ENCODE results near the gene C9orf85. TPM values are rescaled to one million over a fixed set of nuclear protein-coding genes. Genes with fewer than 3 reads are reported as not detected.
A peak's percentile ranks its signal among the peaks of the same experiment; 100 is the strongest.

C9orf85 gene
- polyA plus RNA-seq (2011; rRNA removed) (16.1 and 19.1 TPM in 2 replicates), polyA minus RNA-seq (2011; rRNA and poly(A)+ RNA removed) (5.2 and 7.3 TPM in 2 replicates)

GRCh38 chr9:71911061-71911907 is at the start of gene C9orf85, which contains the start of gene ABHD17B:
TSS of gene C9orf85 (plus strand) at chr9:71911639. CDS start at chr9:71911735, 96 bp downstream.
TSS of gene ABHD17B (minus strand) at chr9:71911193. CDS start at chr9:71875080, 36,113 bp downstream.
- peak; percentile 99 for DNase-seq (ENCODE audit: low read depth)
- ChIA-PET POLR2A (interaction anchor here (0.6 to 1.1 kb wide), 4 partner anchors 9 to 454 kb away, joined by 3 to 4 read pairs (median 4); no protein-coding TSS in a partner anchor), CTCF (interaction anchor here (0.6 to 0.8 kb wide), 2 partner anchors 50 to 113 kb away, joined by 3 to 7 read pairs; no protein-coding TSS in a partner anchor)
- TF ChIP-seq CTCF (IDR thresholded peaks at IDR 0.05; ENCODE audit: insufficient read depth, low read depth, low read length), result no peak
- H3K4me3 ChIP-seq (ENCODE audit: low read depth, low read length), result peak within 1 kb of the TSS; percentile 91
- no peaks in the 10 kb centered on the region for H3K36me3 ChIP-seq (ENCODE audit: control insufficient read depth, insufficient read depth, low read length)
- H3K27me3 ChIP-seq (ENCODE audit: control insufficient read depth, insufficient read depth, low read length), result no peaks in the 10 kb centered on the region

GRCh38 chr9:71863631-71864030 is 47.8 kb upstream of the C9orf85 start:
- no peak for TF ChIP-seq CTCF (IDR thresholded peaks at IDR 0.05; ENCODE audit: insufficient read depth, low read depth, low read length)
- Histone ChIP-seq H3K4me3 (ENCODE audit: low read depth, low read length) (no peak overlapping the region), H3K36me3 (ENCODE audit: control insufficient read depth, insufficient read depth, low read length) (no peaks in the 10 kb centered on the region), H3K27me3 (ENCODE audit: control insufficient read depth, insufficient read depth, low read length) (no peaks in the 10 kb centered on the region)
- no peak for DNase-seq (ENCODE audit: low read depth)
- CTCF ChIA-PET, result interaction anchor here (0.7 to 1.1 kb wide), 2 partner anchors 44 to 103 kb away, joined by 3 read pairs; no protein-coding TSS in a partner anchor
- POLR2A ChIA-PET, result no interaction called here

GRCh38 chr9:71875345-71875744 is 36.1 kb upstream of the C9orf85 start:
- Histone ChIP-seq H3K27me3 (ENCODE audit: control insufficient read depth, insufficient read depth, low read length) (no peaks in the 10 kb centered on the region), H3K4me3 (ENCODE audit: low read depth, low read length) (no peak overlapping the region), H3K36me3 (ENCODE audit: control insufficient read depth, insufficient read depth, low read length) (peaks cover 1% of the 10 kb centered on the region; the same call in 1 of the 2 replicates)
- DNase-seq (ENCODE audit: low read depth), result no peak
- CTCF ChIA-PET, result interaction anchor here (0.6 kb wide), 1 partner anchor 52 kb away, joined by 4 read pairs; no protein-coding TSS in a partner anchor
- POLR2A ChIA-PET, result no interaction called here
- no peak for TF ChIP-seq CTCF (IDR thresholded peaks at IDR 0.05; ENCODE audit: insufficient read depth, low read depth, low read length)

GRCh38 chr9:71876106-71876505 is 35.3 kb upstream of the C9orf85 start:
- TF ChIP-seq CTCF (IDR thresholded peaks at IDR 0.05; ENCODE audit: insufficient read depth, low read depth, low read length), result no peak
- ChIA-PET CTCF (interaction anchor here (0.6 kb wide), 1 partner anchor 51 kb away, joined by 4 read pairs; no protein-coding TSS in a partner anchor), POLR2A (no interaction called here)

GRCh38 chr9:71876829-71877228 is 34.6 kb upstream of the C9orf85 start:
- POLR2A ChIA-PET, result no interaction called here
- no peak for DNase-seq (ENCODE audit: low read depth)
- Histone ChIP-seq H3K4me3 (ENCODE audit: low read depth, low read length) (no peak overlapping the region), H3K36me3 (ENCODE audit: control insufficient read depth, insufficient read depth, low read length) (peaks cover 1% of the 10 kb centered on the region; the same call in 1 of the 2 replicates), H3K27me3 (ENCODE audit: control insufficient read depth, insufficient read depth, low read length) (no peaks in the 10 kb centered on the region)
- no peak for TF ChIP-seq CTCF (IDR thresholded peaks at IDR 0.05; ENCODE audit: insufficient read depth, low read depth, low read length)
- CTCF ChIA-PET, result no interaction called here

More at GRCh38 chr9:71876106-71876505, 35.3 kb upstream of the C9orf85 start:
- DNase-seq (ENCODE audit: low read depth), result no peak
- H3K27me3 ChIP-seq (ENCODE audit: control insufficient read depth, insufficient read depth, low read length), result no peaks in the 10 kb centered on the region
- H3K36me3 ChIP-seq (ENCODE audit: control insufficient read depth, insufficient read depth, low read length), result peaks cover 1% of the 10 kb centered on the region; the same call in 1 of the 2 replicates
- H3K4me3 ChIP-seq (ENCODE audit: low read depth, low read length), result no peak overlapping the region

Data from BJ (cell line).